Skin epidermis (tissue), 12 donors: ENCODE measurements around the gene ADCY10.
"Not testable (repeated sequence)": the region's sequence is repeated elsewhere in the genome, so short reads cannot be mapped to it uniquely, and the experiment has no call there.

Source experiments
- H3K27ac ChIP-seq, 21 experiments: fragments of 200-600 bp; sonication (generic) in 11 of 21; one replicate each; pipeline ENCODE4 v1.5.0; 2020; ENCODE audit warnings: mild to moderate bottlenecking in 3 of 21, inconsistent platforms in 2 of 21, moderate library complexity in 2 of 21
- H3K4me3 ChIP-seq, 7 experiments: fragments of 200-600 bp; sonication (generic) in 2 of 7; one replicate each; pipeline ENCODE4 v1.5.0; 2020; ENCODE audit warnings: inconsistent platforms in 2 of 7, mild to moderate bottlenecking in 2 of 7, moderate library complexity in 1 of 7

Gene ADCY10

GRCh38 chr1:167929725-167930124 lies 15.8 kb upstream of the ADCY10 start:
- Histone ChIP-seq H3K27ac (no peak overlapping the region), H3K4me3 (no peak overlapping the region)

GRCh38 chr1:167928919-167929318 lies 15.0 kb upstream of the ADCY10 start:
- H3K4me3 ChIP-seq, H3K27ac ChIP-seq: not testable (repeated sequence)

GRCh38 chr1:167928457-167928852 lies 14.5 kb upstream of the ADCY10 start:
- Histone ChIP-seq H3K4me3 (no peak overlapping the region), H3K27ac (no peak overlapping the region)

GRCh38 chr1:167927046-167927754 lies 13.3 kb upstream of the ADCY10 start:
- H3K27ac ChIP-seq, result no peak overlapping the region
- H3K4me3 ChIP-seq, result no peak overlapping the region

GRCh38 chr1:167926486-167926997 lies 12.6 kb upstream of the ADCY10 start:
- H3K4me3 ChIP-seq, result no peak overlapping the region
- H3K27ac ChIP-seq, result no peak overlapping the region

- Histone ChIP-seq H3K4me3 (no peak overlapping the region), H3K27ac (no peak overlapping the region)
These were observed 10.8 kb upstream of the ADCY10 start for GRCh38 chr1:167924543-167925231.

GRCh38 chr1:167924102-167924501 lies 10.2 kb upstream of the ADCY10 start:
- H3K4me3 ChIP-seq, result no peak overlapping the region
- no peak overlapping the region for H3K27ac ChIP-seq

GRCh38 chr1:167923324-167924056 lies 9.6 kb upstream of the ADCY10 start:
- no peak overlapping the region for H3K4me3 ChIP-seq
- no peak overlapping the region for H3K27ac ChIP-seq

GRCh38 chr1:167922611-167923074 lies 8.7 kb upstream of the ADCY10 start:
- no peak overlapping the region for H3K4me3 ChIP-seq
- no peak overlapping the region for H3K27ac ChIP-seq

GRCh38 chr1:167922023-167922422 lies 8.1 kb upstream of the ADCY10 start:
- H3K4me3 ChIP-seq, result no peak overlapping the region
- no peak overlapping the region for H3K27ac ChIP-seq

- Histone ChIP-seq H3K4me3 (no peak overlapping the region), H3K27ac (no peak overlapping the region)
These were observed 3.0 kb upstream of the ADCY10 start for GRCh38 chr1:167916766-167917511.

GRCh38 chr1:167915569-167915968 lies 1.6 kb upstream of the ADCY10 start:
- no peak overlapping the region for H3K27ac ChIP-seq
- H3K4me3 ChIP-seq, result no peak overlapping the region

- Histone ChIP-seq H3K4me3 (no peak overlapping the region), H3K27ac (no peak overlapping the region)
These were observed 1.6 kb downstream of the ADCY10 start for GRCh38 chr1:167912294-167912693.

GRCh38 chr1:167911413-167911812 lies 2.5 kb downstream of the ADCY10 start:
- no peak overlapping the region for H3K4me3 ChIP-seq
- peak overlapping the region in 2 of 21 experiments; percentile 26 to 43 for H3K27ac ChIP-seq

GRCh38 chr1:167910530-167910929 lies 3.4 kb downstream of the ADCY10 start:
- no peak overlapping the region for H3K4me3 ChIP-seq
- H3K27ac ChIP-seq, result no peak overlapping the region

GRCh38 chr1:167909691-167910180 lies 4.2 kb downstream of the ADCY10 start:
- no peak overlapping the region for H3K4me3 ChIP-seq
- H3K27ac ChIP-seq, result no peak overlapping the region

- H3K27ac ChIP-seq, result no peak overlapping the region
- no peak overlapping the region for H3K4me3 ChIP-seq
These were observed 8.3 kb downstream of the ADCY10 start for GRCh38 chr1:167905671-167906070.

GRCh38 chr1:167905182-167905581 lies 8.8 kb downstream of the ADCY10 start:
- H3K27ac ChIP-seq, result no peak overlapping the region
- no peak overlapping the region for H3K4me3 ChIP-seq

- H3K4me3 ChIP-seq, result no peak overlapping the region
- no peak overlapping the region for H3K27ac ChIP-seq
These were observed 9.2 kb downstream of the ADCY10 start for GRCh38 chr1:167904652-167905130.

GRCh38 chr1:167900907-167901306 lies 13.0 kb downstream of the ADCY10 start:
- H3K27ac ChIP-seq, result no peak overlapping the region
- H3K4me3 ChIP-seq, result no peak overlapping the region
